Activated T-helper 1 cell treated with Interleukin-2 at 50 U/mL for 16 hours (primary cell): ENCODE measurements around the gene CAMK2B.

Experiments used
- DNase-seq: peaks from one replicate; pipeline ENCODE4 v3.0.0-alpha.2; 2020; ENCODE audit warnings: low read depth

CAMK2B gene

DNA sequence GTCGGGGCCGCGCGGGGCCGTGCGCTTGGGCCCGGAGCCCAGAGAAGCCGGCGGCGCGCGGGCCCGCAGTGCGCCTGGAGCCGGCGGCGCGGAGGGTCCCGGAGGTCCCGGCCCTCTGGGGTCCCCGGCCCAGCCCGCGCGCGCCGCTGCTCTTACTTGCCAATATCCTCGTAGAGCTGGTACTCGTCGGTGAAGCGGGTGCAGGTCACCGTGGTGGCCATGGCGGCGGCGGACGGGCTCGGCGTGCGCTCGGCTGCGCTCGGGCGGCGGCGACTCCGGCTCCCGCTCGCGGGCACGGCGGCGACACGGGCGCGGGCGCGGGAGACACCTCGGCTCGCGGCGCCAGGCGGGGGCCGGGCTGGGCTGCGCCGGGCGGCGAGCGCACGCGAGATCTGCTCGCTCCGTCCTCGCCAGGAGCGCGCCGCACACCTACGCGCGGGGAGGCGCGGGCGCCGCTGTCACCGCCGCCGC is at the start of gene CAMK2B:
Gene CAMK2B (minus strand): TSS at position 394 of the 471 bp plus-strand sequence. CDS start 173 bp downstream, at position 221.
- no peak for DNase-seq

GRCh38 chr7:44374007-44374763 is 48.8 kb upstream of the CAMK2B start:
- no peak for DNase-seq

DNA sequence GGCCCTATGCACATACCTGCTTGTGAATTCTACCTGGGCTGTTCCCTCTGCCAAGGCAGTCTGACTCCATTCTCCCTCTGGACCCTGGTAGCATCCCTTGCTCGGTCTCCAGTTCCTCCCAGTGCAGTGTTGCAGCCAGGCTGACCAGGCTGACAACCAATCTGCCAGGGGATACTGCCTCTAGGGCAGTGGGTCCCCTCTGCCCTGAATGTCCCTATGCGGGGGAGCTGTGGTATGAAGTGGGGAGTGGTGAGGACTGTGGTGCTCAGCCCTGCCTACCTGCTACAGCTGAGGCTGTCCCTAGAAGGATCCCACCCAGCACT is 48.0 kb upstream of the CAMK2B start:
- no peak for DNase-seq

DNA sequence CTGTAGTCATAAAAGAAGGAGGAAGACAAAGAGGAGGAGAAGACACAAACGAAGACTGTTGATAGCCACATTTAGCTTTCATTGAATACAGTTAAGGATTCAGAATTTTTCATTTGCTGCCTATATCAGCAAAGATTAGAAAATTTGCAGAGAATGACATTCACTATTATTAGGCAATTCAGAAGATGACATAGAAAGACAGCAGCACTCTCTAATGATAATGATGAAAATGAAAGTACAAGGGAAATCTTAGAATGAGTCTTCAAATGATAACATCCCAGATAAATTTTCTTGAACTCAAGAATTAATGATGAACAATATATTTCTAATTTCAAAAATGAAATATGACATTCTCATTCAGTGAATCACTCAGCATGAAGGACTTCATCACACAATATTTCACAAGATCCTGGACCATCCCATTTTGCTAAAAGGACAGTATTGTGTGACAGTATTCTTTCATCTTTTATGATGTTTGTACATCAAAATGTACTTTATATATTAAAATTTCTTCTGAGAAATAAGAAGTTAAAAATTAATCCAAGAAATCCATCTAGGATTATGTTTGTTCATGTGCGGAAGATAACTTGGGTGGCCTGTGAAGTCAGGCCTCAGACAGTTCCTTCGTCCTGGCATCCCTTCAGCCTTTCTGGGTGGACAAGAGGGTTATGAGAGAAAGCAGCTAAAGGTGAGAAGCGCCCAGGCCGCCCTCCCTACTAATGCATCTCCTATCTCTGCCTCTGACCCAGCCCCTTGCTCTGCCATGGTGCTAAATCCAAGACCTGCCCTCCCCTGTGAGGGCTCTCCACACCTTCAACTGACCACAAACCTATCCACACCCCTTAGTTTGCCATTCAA is 47.4 kb upstream of the CAMK2B start:
- DNase-seq = no peak

DNA sequence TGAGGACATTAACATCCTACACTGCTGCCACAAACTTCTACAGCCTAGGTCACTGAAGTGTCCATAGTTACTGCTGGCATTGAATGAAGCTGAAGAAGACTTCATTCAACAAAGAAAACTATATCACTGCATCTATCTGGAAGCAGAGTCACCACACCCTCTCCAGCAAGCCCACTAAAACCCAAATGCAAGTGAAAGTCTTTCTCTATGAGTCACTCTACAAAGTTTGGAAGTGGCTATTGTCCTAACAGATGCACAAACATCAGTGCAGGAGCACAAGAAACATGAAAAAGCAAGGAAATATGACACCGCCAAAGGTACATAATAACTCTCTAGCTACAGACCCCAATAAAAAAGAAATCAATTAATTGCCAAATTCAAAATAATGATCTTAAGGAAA is 43.5 kb upstream of the CAMK2B start:
- DNase-seq = no peak

DNA sequence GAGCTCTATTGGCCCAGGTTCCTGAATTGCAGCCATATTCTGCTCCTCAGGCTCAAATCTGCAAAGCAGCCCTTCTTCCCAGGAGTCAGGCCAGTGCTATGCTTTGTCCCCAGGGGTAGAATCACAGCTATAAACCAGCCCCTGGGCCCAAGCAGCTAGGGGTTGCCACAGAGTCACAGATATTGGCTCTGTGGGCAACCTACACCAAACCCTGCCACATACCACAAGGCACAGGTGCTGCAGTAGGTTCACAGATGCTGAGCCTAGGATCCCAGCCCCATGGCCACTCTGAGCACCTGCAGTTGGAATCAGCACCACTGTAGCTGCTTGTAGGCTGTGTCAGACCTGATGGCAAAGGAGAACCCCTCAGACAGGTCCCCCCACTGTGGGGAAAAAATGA is 43.1 kb upstream of the CAMK2B start:
- no peak for DNase-seq

DNA sequence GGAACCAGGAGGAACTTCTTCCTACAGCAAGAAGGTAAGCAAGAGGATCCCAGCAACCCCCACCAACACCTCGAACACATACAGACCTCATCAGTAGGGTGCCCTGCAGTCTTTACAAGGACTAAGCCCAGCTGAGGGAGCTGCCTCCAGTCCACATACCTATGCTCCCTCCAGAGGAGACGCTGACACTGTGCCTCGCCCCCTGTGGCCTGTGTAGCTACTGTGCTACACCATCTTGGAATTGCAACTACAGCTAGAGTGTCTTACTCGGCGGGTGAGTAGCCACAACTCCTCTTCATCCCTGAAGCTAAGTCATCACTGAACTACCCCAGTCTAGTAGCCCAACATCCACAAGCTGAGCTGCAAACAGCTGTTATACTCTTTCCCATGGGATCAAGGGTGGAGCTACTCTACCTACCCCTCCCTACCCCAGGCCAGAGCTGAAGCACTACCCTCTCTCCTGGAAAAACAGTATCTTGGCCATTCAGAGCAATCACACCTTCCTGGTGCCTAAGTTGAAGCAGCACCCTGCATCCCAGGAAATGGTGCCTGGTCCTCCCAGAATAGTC is 42.2 kb upstream of the CAMK2B start:
- DNase-seq = no peak

DNA sequence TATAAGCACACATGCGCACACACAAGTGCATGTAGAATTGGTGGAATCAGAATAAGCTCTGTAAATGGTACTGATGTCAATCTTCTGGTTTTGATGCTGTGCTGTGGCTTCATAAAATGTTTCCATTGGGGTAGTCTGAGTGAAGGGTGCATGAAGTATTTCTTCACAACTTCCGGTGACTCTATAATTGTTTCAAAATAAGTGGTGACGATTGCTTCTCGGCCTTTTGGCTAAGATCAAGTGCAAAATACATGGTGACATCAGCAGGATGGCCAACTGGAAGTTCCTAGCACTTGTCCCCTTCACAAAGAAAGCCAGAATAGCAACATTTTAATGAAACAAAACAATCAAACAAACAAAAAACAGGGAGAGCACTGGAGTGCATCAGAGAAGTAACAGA is 41.6 kb upstream of the CAMK2B start:
- no peak for DNase-seq

GRCh38 chr7:44353668-44354067 is 28.3 kb upstream of the CAMK2B start:
- DNase-seq = no peak

- DNase-seq = no peak
These were observed 23.7 kb upstream of the CAMK2B start for GRCh38 chr7:44348851-44349781.

- no peak for DNase-seq
These were observed 22.9 kb upstream of the CAMK2B start for GRCh38 chr7:44348300-44348699.

GRCh38 chr7:44347546-44348114 is 22.2 kb upstream of the CAMK2B start:
- DNase-seq = no peak

- DNase-seq = no peak
These were observed 20.7 kb upstream of the CAMK2B start for GRCh38 chr7:44346063-44346462.

DNA sequence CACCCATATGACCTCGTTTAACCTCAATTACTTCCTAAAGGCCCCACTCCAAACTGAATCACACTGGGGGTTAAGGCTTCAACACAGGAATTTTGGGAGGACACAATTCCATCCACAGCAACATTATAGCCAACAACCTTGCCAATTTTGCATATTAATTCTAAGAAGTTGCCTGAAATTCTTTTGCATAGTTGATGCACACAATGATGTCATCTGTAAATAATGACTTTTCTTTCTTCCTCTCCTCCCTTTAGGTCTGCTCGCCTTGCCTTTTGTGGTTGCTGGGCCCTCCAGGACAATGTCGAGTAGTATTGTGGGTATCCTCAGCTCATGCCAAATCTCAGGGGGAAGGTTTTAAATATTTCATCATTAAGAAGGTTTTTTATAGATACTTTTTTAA is 16.0 kb upstream of the CAMK2B start:
- DNase-seq = no peak

- no peak for DNase-seq
These were observed 13.2 kb upstream of the CAMK2B start for GRCh38 chr7:44338600-44338999.

GRCh38 chr7:44336491-44336890 is 11.1 kb upstream of the CAMK2B start:
- no peak for DNase-seq

DNA sequence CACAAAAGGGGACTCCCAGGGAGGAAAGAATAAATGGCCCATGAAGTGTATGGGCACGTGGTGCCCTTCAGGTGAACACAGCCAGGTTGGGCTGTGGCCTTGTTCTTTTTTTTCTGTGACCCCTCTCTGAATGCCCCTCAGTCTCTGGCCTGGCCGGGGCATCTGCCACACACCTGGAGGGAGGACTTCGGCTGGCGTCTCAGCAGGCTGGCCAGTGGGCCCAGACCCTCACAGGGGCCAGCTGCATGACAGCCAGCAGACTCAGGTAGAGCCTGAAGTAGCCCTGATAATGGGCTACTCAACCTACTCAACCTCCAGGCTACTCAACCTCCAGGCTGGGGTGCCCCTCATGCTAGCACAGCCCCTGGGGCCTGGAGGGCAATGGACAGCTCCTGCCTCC is 9.8 kb upstream of the CAMK2B start:
- DNase-seq = no peak

GRCh38 chr7:44334734-44335097 is 9.3 kb upstream of the CAMK2B start:
- no peak for DNase-seq

GRCh38 chr7:44333911-44334733 is 8.7 kb upstream of the CAMK2B start:
- DNase-seq = no peak

GRCh38 chr7:44331682-44332081 is 6.3 kb upstream of the CAMK2B start:
- DNase-seq = no peak

DNA sequence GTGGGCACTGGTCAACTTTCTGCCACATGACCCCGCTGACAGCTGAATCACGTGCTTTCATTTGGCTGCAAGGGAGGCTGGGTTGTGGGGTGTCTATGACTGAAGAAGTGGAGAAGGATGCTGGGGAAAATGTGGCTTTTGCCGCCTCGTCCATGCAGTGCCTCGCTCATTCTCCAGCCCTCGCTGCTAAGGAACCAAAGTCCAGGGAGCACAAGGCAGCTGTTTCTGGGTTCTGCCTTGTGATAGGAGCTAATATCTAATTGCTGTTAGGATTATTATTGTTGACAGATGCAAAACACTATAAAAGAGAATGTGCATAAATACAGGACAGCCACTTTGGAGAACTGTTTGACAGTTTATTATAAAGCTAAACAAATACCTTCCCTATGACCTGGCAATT is 4.9 kb upstream of the CAMK2B start:
- no peak for DNase-seq
